ENCODE measurements around the gene GSAP. TPM values are rescaled to one million over a fixed set of nuclear protein-coding genes. Genes with fewer than 3 reads are reported as not detected.

GSAP gene
- total RNA-seq, 4 donors from 2014 or later, result 12.6 to 22.8 (median 17.0) TPM

DNA sequence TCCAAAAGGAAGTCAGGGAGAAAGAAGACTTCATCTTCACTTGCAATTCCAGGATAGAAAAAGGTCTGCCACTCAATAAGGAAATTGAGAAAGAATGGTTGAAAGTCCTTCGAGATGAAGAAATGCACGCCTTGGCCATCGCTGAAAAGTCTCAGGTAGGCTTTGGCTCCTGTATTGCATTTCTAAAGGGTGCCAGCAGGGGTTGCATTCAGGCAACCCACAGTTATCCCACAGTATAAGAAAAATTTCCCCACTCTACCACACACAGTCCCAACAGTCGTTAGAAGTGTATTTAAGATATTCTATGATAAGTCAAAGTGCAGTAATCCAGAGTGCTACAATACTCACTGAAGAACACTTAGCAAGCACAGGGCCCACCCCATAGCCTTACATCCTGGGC, 123.1 kb downstream of the GSAP start:
- H3K27ac ChIP-seq (replicated peaks in 1 of 4), result no peak overlapping the region
- H3K9me3 ChIP-seq, result peaks cover 0 to 10% (median 0%) of the 10 kb centered on the region in 4 donors
- TF ChIP-seq CTCF (IDR thresholded peaks at IDR 0.05), result peak in 1 of 3 experiments; percentile 4
- TF ChIP-seq POLR2A (IDR thresholded peaks at IDR 0.05; ENCODE audit: low read depth), result no peak
- TF ChIP-seq EP300 (IDR thresholded peaks at IDR 0.05), result no peak
- no peak for TF ChIP-seq POLR2AphosphoS5 (IDR thresholded peaks at IDR 0.05)
- DNase-seq (ENCODE audit: extremely low spot score), result no peak
- no peaks in the 10 kb centered on the region for H3K27me3 ChIP-seq
- H3K4me1 ChIP-seq, result no peaks in the 10 kb centered on the region
- H3K36me3 ChIP-seq, result peaks cover 0 to 31% (median 11%) of the 10 kb centered on the region in 4 donors
- 88% methylated on average over 4 of the region's 4 CpGs for WGBS
- intact Hi-C loops (cut with DNase I), result no loop called here
- no peak overlapping the region for H3K4me3 ChIP-seq

GRCh38 chr7:77290425-77290824, 125.7 kb downstream of the GSAP start:
- Histone ChIP-seq H3K27ac (replicated peaks in 1 of 4) (no peak overlapping the region), H3K4me3 (no peak overlapping the region), H3K36me3 (peaks cover 0 to 41% (median 13%) of the 10 kb centered on the region in 4 donors), H3K27me3 (no peaks in the 10 kb centered on the region), H3K4me1 (no peaks in the 10 kb centered on the region), H3K9me3 (no peaks in the 10 kb centered on the region)
- intact Hi-C loops (cut with DNase I), result no loop called here
- TF ChIP-seq POLR2AphosphoS5 (IDR thresholded peaks at IDR 0.05) (no peak), POLR2A (IDR thresholded peaks at IDR 0.05; ENCODE audit: low read depth) (no peak), CTCF (IDR thresholded peaks at IDR 0.05) (no peak), EP300 (IDR thresholded peaks at IDR 0.05) (no peak)
- DNase-seq (ENCODE audit: extremely low spot score), result no peak

GRCh38 chr7:77289387-77289786, 126.8 kb downstream of the GSAP start:
- no peak for DNase-seq (ENCODE audit: extremely low spot score)
- peaks cover 0 to 37% (median 13%) of the 10 kb centered on the region in 4 donors for H3K36me3 ChIP-seq
- H3K4me1 ChIP-seq, result no peaks in the 10 kb centered on the region
- intact Hi-C loops (cut with DNase I), result no loop called here
- no peak overlapping the region for H3K27ac ChIP-seq (replicated peaks in 1 of 4)
- no peaks in the 10 kb centered on the region for H3K9me3 ChIP-seq
- H3K27me3 ChIP-seq, result no peaks in the 10 kb centered on the region
- no peak overlapping the region for H3K4me3 ChIP-seq
- 98% methylated on average over 3 of the region's 3 CpGs for WGBS
- TF ChIP-seq POLR2AphosphoS5 (IDR thresholded peaks at IDR 0.05), result no peak
- TF ChIP-seq EP300 (IDR thresholded peaks at IDR 0.05), result no peak
- TF ChIP-seq CTCF (IDR thresholded peaks at IDR 0.05), result no peak
- TF ChIP-seq POLR2A (IDR thresholded peaks at IDR 0.05; ENCODE audit: low read depth), result no peak

DNA sequence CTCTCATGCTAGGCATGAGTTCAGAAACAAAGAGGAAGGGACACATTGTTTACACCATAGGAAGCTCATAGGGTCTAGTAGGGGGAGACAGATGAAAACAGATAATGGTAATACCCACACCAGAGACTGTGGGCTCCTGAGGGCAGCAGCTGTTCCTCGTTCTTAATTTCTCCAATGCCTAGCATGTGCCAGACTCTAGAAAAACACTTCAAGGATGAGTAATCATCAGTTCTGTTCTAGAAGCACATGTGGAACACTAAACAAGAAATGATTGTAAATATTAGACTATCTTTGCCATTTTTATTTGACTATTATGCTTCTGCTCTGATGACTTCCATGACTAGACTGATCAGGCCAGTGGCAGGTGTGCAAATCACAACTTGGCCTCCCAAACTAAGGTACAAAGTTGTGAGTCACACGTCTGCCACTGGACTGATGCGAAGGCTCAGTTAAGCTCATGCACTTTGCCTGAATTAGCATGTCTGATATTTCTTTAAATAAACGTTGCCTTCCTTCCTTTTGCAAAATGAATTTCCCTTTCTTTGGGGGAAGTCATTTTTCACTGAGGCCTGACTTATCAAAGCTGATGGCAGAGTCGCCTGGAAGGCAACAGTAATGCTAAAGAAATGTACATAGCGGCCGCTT, 127.4 kb downstream of the GSAP start:
- Histone ChIP-seq H3K4me3 (no peak overlapping the region), H3K27me3 (no peaks in the 10 kb centered on the region), H3K4me1 (no peaks in the 10 kb centered on the region), H3K27ac (replicated peaks in 1 of 4) (no peak overlapping the region), H3K36me3 (peaks cover 0 to 31% (median 13%) of the 10 kb centered on the region in 4 donors), H3K9me3 (no peaks in the 10 kb centered on the region)
- no peak for DNase-seq (ENCODE audit: extremely low spot score)
- TF ChIP-seq CTCF (IDR thresholded peaks at IDR 0.05), result no peak
- no peak for TF ChIP-seq POLR2A (IDR thresholded peaks at IDR 0.05; ENCODE audit: low read depth)
- no peak for TF ChIP-seq POLR2AphosphoS5 (IDR thresholded peaks at IDR 0.05)
- TF ChIP-seq EP300 (IDR thresholded peaks at IDR 0.05), result no peak
- 69% methylated on average over 7 of the region's 7 CpGs for WGBS
- intact Hi-C loops (cut with DNase I), result no loop called here

GRCh38 chr7:77284616-77285015, 131.5 kb downstream of the GSAP start:
- H3K27me3 ChIP-seq, result no peaks in the 10 kb centered on the region
- intact Hi-C loops (cut with DNase I), result no loop called here
- H3K4me3 ChIP-seq, result no peak overlapping the region
- no peak for DNase-seq (ENCODE audit: extremely low spot score)
- peaks cover 14 to 25% (median 22%) of the 10 kb centered on the region in 4 donors for H3K4me1 ChIP-seq
- no peaks in the 10 kb centered on the region for H3K9me3 ChIP-seq
- WGBS, result 74% methylated on average over 2 of the region's 2 CpGs
- TF ChIP-seq CTCF (IDR thresholded peaks at IDR 0.05) (no peak), POLR2A (IDR thresholded peaks at IDR 0.05; ENCODE audit: low read depth) (no peak)
- peaks cover 0 to 21% (median 8%) of the 10 kb centered on the region in 4 donors for H3K36me3 ChIP-seq
- no peak overlapping the region for H3K27ac ChIP-seq (replicated peaks in 1 of 4)

Data from esophagus muscularis mucosa (tissue), 4 donors.